SIG-M5 (cell line): ENCODE measurements around the gene JUP.

Experiments
- DNase-seq: peaks from one replicate; lab custom pipeline; 2025; lab: John Stamatoyannopoulos, UW

Gene JUP

DNA sequence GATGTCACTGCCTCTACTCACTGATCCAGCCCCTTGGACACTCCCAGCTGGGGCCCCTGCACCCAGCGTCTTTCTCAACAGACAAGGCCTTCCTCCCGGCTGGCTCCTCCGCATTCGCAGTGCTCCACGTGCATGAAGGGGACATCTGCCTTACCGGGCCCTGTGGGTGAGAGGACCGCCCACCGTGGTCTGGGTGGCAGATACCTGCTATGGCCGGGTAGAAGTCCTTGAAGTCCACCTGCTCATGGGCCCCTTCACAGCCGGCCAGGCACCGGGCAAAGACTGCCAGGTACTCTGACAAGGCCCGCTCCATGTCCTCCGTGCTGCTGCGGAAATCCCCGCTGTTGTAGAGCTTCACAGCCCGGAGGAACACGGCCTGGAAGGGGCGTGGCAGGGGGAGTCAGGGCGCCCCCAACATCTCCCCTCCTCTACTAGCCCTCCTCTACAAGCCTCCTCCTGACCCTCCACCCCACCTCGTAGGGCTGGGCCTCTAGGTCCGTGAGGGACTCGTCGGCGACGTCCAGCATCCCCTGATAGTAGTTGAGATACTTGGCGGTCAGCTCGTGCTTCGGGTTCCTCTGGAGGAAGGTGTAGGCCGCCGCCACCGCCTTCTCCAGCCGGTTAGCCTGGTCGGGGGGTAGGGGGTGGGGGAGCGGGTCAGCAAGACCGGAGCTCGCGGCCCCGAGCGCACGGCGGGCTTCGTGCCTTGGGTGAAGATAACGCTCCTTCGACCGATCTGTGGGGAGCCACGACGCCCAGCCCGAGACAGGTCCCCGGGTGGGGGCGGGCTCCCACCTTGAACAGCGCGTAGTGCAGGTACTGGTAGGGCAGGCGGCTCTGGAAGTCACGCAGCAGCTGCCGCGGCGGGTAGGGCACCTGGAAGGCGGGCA, 24.4 kb upstream of the JUP start:
- DNase-seq: no peak

DNA sequence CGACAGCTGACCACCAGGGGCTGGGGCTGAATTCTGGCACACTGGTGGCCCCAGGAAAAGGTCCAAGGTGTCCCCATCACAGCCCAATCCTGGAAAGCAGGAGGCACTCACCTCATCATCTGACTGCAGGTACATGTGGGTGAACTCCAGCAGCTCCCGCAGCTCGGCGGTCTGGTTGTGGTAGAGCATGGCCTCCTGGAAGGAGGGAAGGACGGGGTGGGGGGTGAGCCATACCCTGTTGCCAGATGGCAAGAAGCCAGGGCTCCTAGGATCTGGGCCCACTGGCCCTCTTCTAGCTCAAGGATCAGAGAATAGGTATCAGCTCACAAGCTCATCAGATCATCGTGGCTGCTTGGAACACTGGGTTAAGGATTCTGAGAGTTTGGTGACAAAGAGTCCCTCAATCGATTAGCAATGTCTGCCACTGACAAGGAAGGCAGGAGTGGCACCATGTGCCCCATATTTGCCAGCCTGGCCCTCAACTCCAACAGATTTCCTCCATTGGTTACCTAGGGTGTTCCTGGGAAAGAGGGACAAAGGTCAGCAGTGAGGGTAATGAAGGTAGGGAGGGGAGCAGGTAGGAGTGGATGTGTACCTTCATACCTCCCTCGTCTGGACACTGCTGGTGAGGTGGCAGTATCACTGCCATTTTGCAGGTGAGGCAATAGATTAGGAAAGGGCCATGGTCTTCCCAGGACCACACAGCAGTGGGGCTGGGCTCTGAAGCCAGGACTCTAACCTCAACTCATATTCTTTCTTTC, 20.4 kb upstream of the JUP start:
- DNase-seq: no peak

DNA sequence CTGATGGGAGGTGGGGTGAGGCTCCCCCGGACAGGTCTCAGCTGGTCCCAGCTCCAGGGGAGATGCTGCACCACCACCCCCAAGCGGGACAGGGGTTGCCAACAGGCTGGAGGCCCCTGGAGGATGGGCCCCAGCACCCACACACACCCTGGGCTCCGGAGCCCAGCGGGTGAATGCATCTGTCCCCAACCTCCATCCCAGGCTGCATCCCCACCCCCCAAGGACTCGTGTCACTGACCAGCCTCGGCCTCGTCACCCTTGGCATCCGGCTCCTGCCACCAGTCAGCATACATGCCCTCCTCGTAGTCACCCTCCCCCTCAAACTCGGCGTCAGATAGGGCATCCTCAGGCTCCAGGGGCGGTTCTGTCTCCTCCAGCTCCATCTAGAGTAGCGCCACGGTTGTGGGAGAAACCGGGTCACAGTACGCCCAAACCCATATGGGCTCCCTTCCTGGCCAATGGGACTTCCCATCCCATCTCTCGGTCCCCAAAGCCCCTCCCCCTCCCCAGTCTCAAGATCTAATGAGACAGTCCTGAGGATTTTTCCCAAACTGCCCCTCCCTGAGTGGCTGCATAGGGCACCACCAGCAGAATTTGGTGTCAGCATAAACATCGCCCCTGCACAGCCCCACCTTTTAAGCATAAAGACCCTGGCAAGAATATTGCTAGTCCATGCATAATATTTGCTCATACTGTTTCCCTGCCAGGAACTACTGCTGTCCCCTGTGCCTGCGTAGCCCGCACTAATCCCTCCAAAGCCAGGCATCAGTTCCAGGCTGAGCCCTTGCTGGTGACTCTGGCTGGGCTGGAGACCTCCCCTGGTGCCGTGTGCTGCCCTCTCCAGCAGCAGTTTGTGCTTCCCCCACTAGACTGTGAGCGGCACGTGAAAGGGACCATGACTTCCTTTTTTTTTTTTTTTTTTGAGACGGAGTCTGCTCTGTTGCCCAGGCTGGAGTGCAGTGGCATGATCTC, 16.8 kb upstream of the JUP start:
- DNase-seq: no peak

DNA sequence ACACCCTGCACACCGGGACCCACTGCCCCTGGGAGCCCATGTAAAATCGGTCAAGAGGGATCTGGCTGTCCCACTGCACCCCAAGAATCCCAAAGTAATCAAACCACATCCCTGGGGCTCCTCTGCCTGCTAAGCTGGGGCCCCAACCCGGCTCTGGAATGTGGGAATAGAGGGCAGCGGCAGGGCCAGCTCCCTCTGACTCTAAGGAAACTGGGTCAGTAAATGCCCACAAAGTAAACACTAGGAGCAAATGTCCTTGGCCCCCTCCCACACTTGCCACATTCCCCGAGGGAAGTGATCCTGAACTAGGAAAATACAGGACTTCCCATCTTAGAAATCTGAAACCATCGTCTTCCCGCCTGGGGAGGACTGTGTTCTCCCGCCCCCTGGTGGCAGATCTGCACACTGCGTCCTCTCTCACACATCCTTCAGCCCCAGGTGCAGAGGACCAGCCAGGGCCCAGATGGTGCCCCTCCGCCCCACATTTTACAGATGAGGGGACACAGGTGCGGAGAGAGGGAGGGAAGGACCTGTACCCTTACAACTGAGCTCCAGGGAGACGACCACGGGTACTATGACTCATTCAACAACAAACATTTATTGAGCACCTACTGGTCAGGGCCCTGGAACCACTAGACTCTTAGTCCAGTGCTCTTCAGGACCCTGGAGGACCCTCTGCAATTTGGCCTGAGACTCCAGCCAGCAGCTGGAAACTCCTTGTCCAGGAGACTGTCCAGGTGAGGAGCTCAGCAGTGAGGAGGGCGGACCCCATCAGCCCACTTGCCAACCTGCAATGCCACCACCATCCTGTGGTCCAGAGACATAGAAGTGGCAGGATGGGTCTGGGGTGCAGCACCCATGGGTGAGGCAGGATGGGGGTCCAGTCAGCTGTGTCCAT, 15.1 kb upstream of the JUP start:
- no peak for DNase-seq

DNA sequence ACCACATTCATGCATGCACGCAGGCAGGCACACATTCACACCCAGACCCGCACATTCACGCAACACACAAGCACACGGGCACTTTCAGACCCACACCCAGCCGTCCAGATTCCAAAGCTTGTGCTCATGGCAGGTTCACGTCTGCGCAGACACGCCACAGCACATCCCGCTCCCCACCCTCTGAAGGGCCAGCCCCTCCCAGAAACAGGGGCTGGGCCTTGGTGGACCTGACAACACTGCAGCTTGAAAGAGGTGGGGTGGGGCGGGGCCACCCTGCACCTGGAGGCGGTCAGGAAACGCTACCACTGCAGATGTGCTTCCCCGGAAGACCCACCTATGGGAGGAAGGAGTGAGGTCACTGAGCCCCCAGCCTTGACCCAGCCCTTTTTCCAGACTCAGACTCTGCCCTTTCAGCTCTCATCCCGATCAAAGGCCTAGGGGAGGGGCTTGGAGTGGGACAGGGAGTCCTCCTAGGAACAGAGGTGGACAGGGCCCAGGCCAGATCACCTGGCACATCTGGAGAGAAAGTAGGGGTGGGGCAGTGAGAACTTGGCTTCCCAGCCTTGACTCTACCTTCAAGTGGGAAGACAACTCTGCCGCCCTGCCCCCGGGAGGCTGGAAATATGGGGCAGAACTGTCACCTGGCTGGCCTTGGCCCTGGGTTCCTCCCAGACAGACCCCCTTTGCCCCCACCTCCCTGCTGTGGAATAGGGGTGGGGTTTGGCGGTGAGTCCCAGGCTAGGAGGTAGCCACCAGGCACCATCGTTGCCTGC, 14.3 kb upstream of the JUP start:
- DNase-seq: no peak

DNA sequence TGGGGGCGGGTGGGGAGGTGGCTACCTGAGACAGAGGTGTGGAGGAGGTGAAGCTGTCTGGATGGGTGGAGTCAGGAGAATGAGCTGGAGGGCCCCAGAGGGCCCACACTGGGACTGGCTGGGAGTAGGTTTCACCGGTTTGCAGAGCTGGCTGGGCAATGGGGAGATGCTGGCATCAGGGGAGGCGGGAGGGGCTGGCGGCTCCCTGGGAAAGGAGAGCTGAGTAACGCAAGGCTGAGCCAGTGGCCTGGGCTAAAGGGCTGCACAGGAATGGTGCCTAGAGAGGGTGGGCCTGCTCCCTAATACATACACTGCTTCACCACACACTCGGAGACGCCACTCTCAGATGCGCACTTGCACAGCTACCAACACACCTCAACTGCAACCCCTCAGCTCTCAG, 12.9 kb upstream of the JUP start:
- no peak for DNase-seq

DNA sequence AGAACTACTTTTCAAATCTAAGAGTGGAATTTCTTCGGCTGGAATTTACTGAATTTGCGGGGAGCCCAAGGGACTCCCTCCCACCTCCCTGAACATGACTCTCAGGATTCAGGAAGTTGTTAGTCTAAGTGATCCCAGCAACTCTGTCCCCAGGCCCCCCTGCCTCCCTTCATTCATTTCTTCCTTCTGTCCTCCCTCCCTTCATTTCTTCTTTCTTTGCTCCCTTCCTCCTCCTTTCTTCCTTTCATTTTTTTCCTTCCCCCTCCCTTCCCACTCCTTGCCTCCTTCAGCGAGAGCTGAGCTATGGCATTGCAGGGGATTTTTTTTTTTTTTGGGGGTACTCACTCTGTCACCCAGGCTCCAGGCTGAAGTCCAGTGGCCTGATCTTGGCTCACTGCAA, 10.9 kb upstream of the JUP start:
- no peak for DNase-seq

DNA sequence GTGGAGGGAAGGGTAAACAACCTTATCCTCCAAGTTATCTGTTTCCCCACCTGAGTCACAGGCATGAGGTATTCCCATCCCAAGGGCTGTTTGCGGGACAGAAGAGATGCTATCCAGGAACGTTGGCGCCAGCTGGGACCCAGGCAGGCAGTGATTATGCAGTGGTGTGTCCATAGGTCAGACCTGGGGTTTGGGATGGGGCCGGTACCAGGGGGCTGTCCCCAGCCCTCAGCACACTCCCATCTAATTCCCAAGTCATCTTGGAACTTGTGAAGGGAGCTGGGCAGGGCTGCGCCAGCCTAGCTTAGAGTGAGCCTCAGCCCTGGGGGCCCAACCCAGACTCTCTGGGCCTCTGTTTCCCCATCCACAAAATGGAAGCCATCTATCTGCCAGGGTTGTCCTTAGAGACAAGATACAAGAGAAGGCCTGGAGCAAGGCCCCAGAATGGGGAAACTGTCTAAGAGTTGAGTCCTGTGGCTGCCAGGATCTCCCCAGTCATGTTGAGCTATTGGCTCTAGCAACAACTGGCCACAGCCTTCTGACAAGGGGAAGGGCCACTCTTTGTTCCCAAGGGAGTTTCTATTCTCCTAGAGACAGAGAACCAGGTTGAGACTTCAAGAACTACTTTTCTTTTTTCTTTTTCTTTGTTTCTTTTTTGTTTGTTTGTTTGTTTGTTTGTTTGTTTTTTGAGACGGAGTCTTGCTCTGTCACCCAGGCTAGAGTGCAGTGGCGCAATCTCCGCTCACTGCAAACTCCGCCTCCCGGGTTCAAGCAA, 9.8 kb upstream of the JUP start:
- DNase-seq: no peak

DNA sequence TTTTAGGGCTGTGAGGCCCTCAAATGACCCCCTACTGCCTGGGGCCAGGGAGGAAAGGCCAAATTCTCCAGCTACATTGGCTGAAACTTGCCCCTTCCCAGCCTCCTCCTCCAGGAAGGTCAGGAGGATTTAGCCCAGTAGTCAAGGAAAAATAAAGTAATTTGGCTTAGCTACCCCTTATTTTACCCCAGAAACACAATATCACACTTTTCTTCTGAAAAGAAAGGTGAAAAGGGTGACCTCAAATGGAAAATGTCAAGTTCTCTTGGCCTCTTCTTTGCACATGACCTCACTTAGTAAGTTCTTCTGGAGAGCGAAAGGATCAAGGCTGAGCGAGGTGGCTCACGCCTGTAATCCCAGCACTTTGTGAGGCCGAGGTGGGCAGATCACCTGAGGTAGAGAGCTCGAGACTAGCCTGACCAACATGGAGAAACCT, 8.0 kb upstream of the JUP start:
- DNase-seq: no peak

DNA sequence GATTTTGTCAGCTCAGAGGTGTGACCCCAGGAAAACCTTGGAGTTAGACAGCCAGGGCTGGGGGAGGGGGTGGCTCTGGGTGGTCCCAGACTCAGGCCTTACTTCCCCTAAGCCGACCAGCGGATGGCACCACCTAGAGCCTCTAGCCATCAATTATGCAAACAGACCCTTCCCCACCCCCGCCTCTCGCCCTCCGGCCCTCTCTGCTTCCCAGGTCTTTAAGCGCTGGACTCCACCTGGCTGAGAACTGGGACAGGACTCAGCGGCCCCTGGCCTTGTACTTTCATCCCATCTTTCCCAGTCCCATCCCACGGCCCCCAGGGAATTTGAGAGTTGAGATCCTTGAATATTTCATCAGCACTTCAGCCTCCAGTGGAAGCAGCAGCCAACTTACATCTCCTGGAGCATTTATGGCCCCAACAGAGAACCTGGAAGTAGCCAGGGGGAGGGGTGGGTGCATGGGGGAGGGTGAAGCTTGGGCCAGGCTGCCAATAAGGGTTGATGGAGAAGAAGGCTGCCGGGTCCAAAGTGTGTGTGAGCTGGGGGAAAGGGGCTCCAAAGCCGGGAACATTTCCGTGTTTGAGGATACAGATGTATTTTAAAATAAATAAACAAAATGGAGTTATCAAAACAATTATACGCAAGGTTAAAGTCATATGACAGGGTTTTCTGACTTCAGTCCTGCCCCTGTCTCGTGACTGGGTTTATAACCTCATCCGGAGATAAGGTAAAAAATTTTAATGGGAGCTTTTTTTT, 7.5 kb upstream of the JUP start:
- DNase-seq: no peak

DNA sequence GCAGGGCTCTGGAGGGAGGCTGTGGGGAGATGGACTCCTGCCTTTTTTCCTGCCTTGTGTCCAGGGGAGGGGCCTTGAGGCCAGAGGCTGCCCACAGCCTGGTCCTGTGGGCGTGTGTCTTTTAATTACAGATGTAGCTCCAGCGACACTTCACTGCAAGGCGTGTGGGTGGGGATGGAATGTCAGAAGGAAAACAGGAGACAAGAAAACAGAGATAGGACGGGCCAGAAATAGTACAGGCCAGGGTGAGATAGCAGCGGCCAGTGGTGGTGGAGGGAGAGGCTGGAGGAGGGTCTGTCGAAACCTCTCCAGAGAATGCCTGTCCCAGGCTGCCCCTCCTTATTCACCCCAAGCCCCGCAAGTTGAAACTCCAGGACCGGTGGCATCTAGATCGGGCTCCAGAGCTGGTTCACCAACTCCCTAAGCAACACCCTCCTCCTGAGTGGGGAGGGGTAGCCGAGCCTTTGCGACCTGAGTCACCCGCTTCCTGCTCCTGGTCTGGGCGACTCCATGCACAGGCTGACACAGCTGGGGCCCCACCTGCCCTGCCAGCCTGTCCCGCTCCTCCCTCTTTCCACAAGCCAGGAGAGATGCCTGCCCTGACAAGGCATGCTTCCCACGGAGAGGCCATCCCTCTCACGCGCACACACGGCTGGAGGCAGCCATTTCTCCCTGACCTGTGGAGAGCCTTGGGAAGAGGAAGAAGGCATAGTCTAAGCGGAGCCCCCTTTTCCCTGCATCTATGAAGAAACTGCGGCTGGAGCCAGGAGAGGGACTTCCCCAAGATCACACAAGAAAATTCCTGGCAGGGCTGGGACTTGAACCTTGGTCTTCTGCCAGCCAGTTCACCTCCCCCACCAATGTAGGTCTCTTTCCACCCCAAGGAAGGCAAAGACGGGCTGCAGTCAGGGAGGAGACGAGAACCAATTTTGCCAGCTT, 6.6 kb upstream of the JUP start:
- DNase-seq: no peak

DNA sequence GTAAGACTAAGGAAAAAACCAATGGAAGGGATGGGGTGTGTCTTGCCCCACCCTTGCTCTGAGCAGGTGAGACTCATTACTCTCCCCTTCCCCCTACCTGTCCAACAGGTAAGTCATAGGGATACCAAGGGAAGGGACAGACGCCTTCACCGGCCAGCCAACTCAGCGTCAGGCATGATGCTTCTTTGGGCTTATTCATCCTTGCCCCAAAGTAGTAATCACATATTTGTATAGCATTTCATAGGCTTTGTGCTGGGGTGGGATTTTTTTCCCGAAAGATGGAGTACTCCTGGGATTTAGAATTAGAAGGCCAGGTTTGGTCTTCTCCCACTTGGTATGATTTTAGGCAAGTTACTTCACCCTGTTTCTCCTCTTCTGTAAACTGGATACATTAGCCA, 509 bp upstream of the JUP start:
- no peak for DNase-seq

DNA sequence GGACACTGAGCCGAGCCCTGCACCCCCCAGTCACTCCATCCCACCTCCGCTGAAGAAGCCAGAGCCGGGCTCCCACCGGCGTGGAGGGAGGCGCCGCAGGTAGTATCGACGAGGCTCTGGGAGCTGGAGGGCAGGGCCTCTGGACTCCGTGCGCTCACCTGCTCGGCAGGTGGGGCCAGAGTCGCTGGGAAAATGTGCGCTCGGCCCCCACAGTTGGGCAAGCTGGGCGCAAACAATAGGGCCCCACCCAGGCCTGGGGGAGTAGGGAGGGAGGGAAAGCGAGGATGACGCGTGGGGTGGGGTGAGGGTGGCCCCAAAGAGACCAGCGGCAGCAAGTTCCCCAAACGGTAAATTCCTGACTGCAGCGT, 668 bp downstream of the JUP start:
- no peak for DNase-seq

DNA sequence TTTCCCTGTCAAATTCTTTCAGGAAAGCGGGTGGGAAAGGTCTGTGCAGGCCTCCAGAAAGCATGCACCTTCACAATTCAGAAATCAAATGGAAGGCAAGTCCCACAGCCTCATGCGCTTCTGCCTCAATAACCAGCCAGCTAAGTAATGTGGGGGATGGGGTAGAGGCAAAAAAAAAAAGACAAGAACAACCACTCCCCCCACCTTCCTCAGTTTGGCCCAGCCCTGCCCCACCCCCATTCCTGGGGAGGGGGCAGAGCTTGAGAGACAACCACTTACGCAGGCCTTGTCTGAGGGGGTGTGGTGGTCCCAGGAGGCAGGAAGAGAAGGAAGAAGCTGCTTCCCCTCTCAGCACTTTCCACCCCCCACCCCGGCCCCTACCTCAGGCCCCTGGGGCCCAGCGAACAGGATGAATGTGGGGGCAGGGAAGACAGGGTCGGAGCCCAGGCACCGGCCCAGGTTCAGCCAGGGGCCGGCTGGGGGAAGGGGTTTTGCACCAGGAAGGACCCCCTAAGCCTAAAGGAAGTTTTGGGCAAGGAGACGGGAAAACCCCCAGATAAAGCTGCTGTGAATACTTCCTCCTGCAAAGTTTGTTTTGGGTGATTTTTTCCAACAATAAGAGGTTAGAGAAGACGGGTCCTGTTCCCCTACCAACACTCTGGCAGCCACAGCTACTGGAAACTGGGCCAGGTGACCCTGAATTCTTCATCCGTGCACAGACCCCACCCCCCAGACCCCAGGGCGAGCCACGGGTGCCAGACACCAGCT, 1.2 kb downstream of the JUP start:
- DNase-seq: no peak

DNA sequence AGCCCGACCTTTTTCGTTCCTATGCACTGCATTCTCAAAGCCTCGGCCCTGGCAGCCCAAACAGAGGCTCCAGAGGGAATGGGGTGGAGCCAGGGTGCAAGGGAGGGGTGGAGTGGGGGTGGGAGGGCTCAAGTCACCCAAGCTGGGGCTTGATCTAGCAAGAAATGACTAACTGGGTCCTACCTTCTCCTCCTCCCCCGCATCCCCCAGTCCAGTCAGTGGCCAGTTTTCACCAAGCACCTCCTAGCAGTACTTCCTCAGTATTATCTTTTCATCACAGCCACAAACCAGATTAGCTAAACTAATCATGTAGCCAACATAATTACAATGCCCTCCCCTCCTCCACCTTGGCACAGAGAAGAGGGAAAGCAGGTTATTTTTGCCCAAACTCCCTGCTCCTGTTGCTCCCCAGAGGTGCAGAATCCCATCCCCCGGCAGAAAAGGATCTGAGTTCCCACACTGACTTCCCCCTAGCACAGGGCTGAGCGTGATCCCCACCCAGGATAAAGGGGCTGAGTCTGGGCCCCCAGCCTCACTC, 2.2 kb downstream of the JUP start:
- DNase-seq: no peak

DNA sequence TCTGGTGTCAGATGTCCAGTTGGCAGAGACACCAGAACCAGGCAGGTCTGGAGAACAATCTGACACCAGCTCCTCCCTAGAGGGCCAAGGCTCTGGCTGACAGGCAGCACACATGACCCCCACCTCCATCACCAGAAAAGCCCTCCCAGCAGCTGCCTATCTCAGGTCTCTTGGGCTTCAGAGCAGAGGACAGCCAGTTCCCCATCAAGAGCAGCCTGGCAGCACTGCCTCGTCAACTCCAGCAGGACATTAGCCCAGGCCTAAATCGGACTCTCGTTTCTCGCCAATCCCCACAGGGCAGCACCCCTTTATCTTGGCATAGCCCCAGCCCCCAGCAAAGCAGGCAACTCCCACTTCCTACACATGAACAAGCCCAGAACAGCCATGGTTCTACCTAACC, 4.4 kb downstream of the JUP start:
- no peak for DNase-seq
